ENCODE data around the gene DYNLT1. TPM values are rescaled to one million over a fixed set of nuclear protein-coding genes. Genes with fewer than 3 reads are reported as not detected.
"Not testable (repeated sequence)": the region's sequence is repeated elsewhere in the genome, so short reads cannot be mapped to it uniquely, and the experiment has no call there.

The DYNLT1 gene
- polyA plus RNA-seq, 1 donor from 2014 or later: 320 TPM

GRCh38 chr6:158608221-158608620 lies 36.3 kb downstream of the DYNLT1 start:
- no peaks in the 10 kb centered on the region for H3K9me3 ChIP-seq (ENCODE audit: low read length)
- no peaks in the 10 kb centered on the region for H3F3A ChIP-seq (ENCODE audit: insufficient read depth, low read length, poor library complexity, severe bottlenecking)
- H3K9me2 ChIP-seq (ENCODE audit: insufficient read depth, low read length): no peaks in the 10 kb centered on the region
- no peak overlapping the region for H3K9ac ChIP-seq (ENCODE audit: low read length)
- TF ChIP-seq TAF1 (IDR thresholded peaks at IDR 0.05; ENCODE audit: low read depth) (no peak), POLR2AphosphoS5 (IDR thresholded peaks at IDR 0.05) (no peak)
- H3K79me2 ChIP-seq (replicated peaks; ENCODE audit: insufficient read depth, low read length): no peaks in the 10 kb centered on the region
- H2AFZ ChIP-seq (ENCODE audit: low read depth, low read length): no peak overlapping the region
- no peaks in the 10 kb centered on the region for H3K36me3 ChIP-seq (ENCODE audit: insufficient read depth, low read length)
- no peak overlapping the region for H3K4me2 ChIP-seq (ENCODE audit: low read length)
- H3K4me3 ChIP-seq (ENCODE audit: low read length): no peak overlapping the region
- no peaks in the 10 kb centered on the region for H3K27me3 ChIP-seq (ENCODE audit: insufficient read depth, low read depth, low read length)
- no peaks in the 10 kb centered on the region for H4K20me1 ChIP-seq (ENCODE audit: insufficient read depth)
- H3K27ac ChIP-seq (ENCODE audit: low read length): no peak overlapping the region

DNA sequence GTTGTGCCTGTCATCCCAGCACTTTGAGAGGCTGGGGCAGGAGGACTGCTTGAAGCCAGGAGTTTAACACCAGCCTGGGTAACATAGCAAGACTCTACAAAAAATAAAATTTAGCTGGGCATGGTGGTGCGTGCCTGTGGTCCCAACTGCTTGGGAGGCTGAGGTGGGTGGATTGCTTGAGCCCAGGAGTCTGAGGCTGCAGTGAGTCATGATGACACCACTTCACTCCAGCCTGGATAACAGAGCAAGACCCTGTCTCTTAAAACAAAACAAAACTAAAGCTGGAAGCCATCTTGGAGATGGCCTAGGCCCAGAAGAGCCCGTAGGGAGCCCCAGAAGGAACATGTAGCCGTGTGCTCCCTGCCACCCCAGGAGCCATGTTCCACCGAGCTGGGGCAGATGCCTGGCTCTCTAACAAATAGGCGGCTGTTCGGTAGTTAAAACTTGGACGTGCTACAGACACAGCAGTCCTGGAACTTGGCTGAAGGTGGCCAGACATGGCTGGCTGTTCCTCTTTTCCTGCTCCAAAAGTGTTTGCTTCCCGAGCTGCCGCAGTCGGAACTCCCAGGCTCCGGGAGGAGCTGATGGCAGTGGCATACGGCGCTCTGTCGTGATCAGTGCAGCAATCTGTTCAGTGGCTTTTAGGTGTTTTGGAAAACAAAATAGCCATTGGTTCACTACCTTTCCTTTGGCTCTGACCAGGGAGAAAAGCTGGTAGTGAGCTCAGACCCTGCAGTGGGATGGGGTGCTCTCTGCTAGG lies 37.0 kb downstream of the DYNLT1 start:
- no peak overlapping the region for H3K4me2 ChIP-seq (ENCODE audit: low read length)
- no peaks in the 10 kb centered on the region for H4K20me1 ChIP-seq (ENCODE audit: insufficient read depth)
- H3K9me3 ChIP-seq (ENCODE audit: low read length): no peaks in the 10 kb centered on the region
- H3K79me2 ChIP-seq (replicated peaks; ENCODE audit: insufficient read depth, low read length): no peaks in the 10 kb centered on the region
- no peaks in the 10 kb centered on the region for H3K27me3 ChIP-seq (ENCODE audit: insufficient read depth, low read depth, low read length)
- no peaks in the 10 kb centered on the region for H3F3A ChIP-seq (ENCODE audit: insufficient read depth, low read length, poor library complexity, severe bottlenecking)
- no peak overlapping the region for H2AFZ ChIP-seq (ENCODE audit: low read depth, low read length)
- no peaks in the 10 kb centered on the region for H3K36me3 ChIP-seq (ENCODE audit: insufficient read depth, low read length)
- TF ChIP-seq POLR2AphosphoS5 (IDR thresholded peaks at IDR 0.05) (no peak), TAF1 (IDR thresholded peaks at IDR 0.05; ENCODE audit: low read depth) (no peak)
- TF ChIP-seq, protein P1, sequence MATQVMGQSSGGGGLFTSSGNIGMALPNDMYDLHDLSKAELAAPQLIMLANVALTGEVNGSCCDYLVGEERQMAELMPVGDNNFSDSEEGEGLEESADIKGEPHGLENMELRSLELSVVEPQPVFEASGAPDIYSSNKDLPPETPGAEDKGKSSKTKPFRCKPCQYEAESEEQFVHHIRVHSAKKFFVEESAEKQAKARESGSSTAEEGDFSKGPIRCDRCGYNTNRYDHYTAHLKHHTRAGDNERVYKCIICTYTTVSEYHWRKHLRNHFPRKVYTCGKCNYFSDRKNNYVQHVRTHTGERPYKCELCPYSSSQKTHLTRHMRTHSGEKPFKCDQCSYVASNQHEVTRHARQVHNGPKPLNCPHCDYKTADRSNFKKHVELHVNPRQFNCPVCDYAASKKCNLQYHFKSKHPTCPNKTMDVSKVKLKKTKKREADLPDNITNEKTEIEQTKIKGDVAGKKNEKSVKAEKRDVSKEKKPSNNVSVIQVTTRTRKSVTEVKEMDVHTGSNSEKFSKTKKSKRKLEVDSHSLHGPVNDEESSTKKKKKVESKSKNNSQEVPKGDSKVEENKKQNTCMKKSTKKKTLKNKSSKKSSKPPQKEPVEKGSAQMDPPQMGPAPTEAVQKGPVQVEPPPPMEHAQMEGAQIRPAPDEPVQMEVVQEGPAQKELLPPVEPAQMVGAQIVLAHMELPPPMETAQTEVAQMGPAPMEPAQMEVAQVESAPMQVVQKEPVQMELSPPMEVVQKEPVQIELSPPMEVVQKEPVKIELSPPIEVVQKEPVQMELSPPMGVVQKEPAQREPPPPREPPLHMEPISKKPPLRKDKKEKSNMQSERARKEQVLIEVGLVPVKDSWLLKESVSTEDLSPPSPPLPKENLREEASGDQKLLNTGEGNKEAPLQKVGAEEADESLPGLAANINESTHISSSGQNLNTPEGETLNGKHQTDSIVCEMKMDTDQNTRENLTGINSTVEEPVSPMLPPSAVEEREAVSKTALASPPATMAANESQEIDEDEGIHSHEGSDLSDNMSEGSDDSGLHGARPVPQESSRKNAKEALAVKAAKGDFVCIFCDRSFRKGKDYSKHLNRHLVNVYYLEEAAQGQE (IDR thresholded peaks at IDR 0.05; ENCODE audit: borderline replicate concordance): no peak
- H3K27ac ChIP-seq (ENCODE audit: low read length): no peak overlapping the region
- H3K4me3 ChIP-seq (ENCODE audit: low read length): no peak overlapping the region
- no peak overlapping the region for H3K9ac ChIP-seq (ENCODE audit: low read length)
- H3K9me2 ChIP-seq (ENCODE audit: insufficient read depth, low read length): no peaks in the 10 kb centered on the region

GRCh38 chr6:158606935-158607334 lies 37.6 kb downstream of the DYNLT1 start:
- Histone ChIP-seq H3K9ac (ENCODE audit: low read length) (no peak overlapping the region), H3K4me3 (ENCODE audit: low read length) (no peak overlapping the region), H3K27ac (ENCODE audit: low read length) (no peak overlapping the region), H3K79me2 (replicated peaks; ENCODE audit: insufficient read depth, low read length) (no peaks in the 10 kb centered on the region), H3K9me3 (ENCODE audit: low read length) (no peaks in the 10 kb centered on the region), H3K9me2 (ENCODE audit: insufficient read depth, low read length) (no peaks in the 10 kb centered on the region), H2AFZ (ENCODE audit: low read depth, low read length) (no peak overlapping the region), H3K27me3 (ENCODE audit: insufficient read depth, low read depth, low read length) (no peaks in the 10 kb centered on the region), H4K20me1 (ENCODE audit: insufficient read depth) (no peaks in the 10 kb centered on the region), H3K4me2 (ENCODE audit: low read length) (no peak overlapping the region), H3K36me3 (ENCODE audit: insufficient read depth, low read length) (no peaks in the 10 kb centered on the region), H3F3A (ENCODE audit: insufficient read depth, low read length, poor library complexity, severe bottlenecking) (no peaks in the 10 kb centered on the region)
- TF ChIP-seq EZH2 (IDR thresholded peaks at IDR 0.05; ENCODE audit: borderline replicate concordance, insufficient read depth, low read length, poor library complexity, severe bottlenecking) (no peak), SMC3 (conservative IDR thresholded peaks at IDR 0.05; ENCODE audit: poor library complexity) (no peak), MXI1 (conservative IDR thresholded peaks at IDR 0.05; ENCODE audit: poor library complexity, severe bottlenecking) (no peak), EP300 (conservative IDR thresholded peaks at IDR 0.05; ENCODE audit: poor library complexity, severe bottlenecking) (no peak), POLR2AphosphoS5 (IDR thresholded peaks at IDR 0.05) (no peak), TAF1 (IDR thresholded peaks at IDR 0.05; ENCODE audit: low read depth) (no peak), RAD21 (conservative IDR thresholded peaks at IDR 0.05) (no peak)
- TF ChIP-seq, protein P2, sequence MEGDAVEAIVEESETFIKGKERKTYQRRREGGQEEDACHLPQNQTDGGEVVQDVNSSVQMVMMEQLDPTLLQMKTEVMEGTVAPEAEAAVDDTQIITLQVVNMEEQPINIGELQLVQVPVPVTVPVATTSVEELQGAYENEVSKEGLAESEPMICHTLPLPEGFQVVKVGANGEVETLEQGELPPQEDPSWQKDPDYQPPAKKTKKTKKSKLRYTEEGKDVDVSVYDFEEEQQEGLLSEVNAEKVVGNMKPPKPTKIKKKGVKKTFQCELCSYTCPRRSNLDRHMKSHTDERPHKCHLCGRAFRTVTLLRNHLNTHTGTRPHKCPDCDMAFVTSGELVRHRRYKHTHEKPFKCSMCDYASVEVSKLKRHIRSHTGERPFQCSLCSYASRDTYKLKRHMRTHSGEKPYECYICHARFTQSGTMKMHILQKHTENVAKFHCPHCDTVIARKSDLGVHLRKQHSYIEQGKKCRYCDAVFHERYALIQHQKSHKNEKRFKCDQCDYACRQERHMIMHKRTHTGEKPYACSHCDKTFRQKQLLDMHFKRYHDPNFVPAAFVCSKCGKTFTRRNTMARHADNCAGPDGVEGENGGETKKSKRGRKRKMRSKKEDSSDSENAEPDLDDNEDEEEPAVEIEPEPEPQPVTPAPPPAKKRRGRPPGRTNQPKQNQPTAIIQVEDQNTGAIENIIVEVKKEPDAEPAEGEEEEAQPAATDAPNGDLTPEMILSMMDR (IDR thresholded peaks at IDR 0.05; ENCODE audit: poor library complexity, severe bottlenecking): no peak
- TF ChIP-seq, protein P1 (IDR thresholded peaks at IDR 0.05; ENCODE audit: borderline replicate concordance): no peak

DNA sequence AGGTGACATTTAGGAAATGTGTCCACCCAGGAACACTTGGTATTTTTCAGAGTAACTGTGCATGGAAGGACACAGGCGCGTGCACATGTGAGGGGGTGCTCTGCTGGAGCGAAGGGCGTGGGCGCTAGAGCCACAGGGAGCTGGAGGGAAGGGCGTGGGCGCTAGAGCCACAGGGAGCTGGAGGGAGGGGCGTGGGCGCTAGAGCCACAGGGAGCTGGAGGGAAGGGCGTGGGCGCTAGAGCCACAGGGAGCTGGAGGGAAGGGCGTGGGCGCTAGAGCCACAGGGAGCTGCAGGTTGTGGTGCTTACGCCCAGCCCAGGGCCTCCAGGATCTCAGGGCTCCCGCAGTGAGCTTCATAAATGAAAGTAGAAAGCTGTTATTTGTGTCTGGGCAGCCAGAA lies 38.5 kb downstream of the DYNLT1 start:
- not testable (repeated sequence) for H4K20me1 ChIP-seq (ENCODE audit: insufficient read depth); H3K9ac ChIP-seq (ENCODE audit: low read length); H3K4me2 ChIP-seq (ENCODE audit: low read length); H3K9me3 ChIP-seq (ENCODE audit: low read length); H3K27me3 ChIP-seq (ENCODE audit: insufficient read depth, low read depth, low read length); H2AFZ ChIP-seq (ENCODE audit: low read depth, low read length); H3K9me2 ChIP-seq (ENCODE audit: insufficient read depth, low read length); H3K4me3 ChIP-seq (ENCODE audit: low read length); H3K27ac ChIP-seq (ENCODE audit: low read length); H3F3A ChIP-seq (ENCODE audit: insufficient read depth, low read length, poor library complexity, severe bottlenecking); H3K36me3 ChIP-seq (ENCODE audit: insufficient read depth, low read length); H3K79me2 ChIP-seq (replicated peaks; ENCODE audit: insufficient read depth, low read length)

All from neural cell (in vitro differentiated cells).